ENCODE measurements around the gene B4GALT6.

GRCh38 chr18:31643003-31643402 lies 41.4 kb downstream of the B4GALT6 start:
- TF ChIP-seq HDAC2 (IDR thresholded peaks at IDR 0.05) (no peak), SRF (IDR thresholded peaks at IDR 0.05; ENCODE audit: low read depth in 2 of 2, low read length in 2 of 2) (no peak), POLR2A (IDR thresholded peaks at IDR 0.05; ENCODE audit: low read depth, low read length) (no peak), SMC3 (IDR thresholded peaks at IDR 0.05; ENCODE audit: borderline replicate concordance, low read length) (no peak), EZH2 (IDR thresholded peaks at IDR 0.05; ENCODE audit: borderline replicate concordance, control insufficient read depth, low read depth, low read length) (no peak), BMI1 (IDR thresholded peaks at IDR 0.05; ENCODE audit: borderline replicate concordance) (no peak), CTCF (IDR thresholded peaks at IDR 0.05 in 2 of 3, conservative IDR thresholded peaks at IDR 0.05 in 1 of 3; ENCODE audit: control insufficient read depth in 2 of 3, extremely low read depth in 1 of 3, insufficient read depth in 1 of 3, low read depth in 3 of 3, low read length in 3 of 3) (no peak), RFX5 (IDR thresholded peaks at IDR 0.05; ENCODE audit: low read depth, low read length) (no peak), CREM (IDR thresholded peaks at IDR 0.05; ENCODE audit: low read depth) (no peak), RB1 (IDR thresholded peaks at IDR 0.05; ENCODE audit: borderline replicate concordance) (no peak), ZZZ3 (IDR thresholded peaks at IDR 0.05; ENCODE audit: control insufficient read depth, insufficient read length, low read depth) (no peak)
